LHCN-M2 (cell line): ENCODE results near the gene C20orf204. TPM values are rescaled to one million over a fixed set of nuclear protein-coding genes. Genes with fewer than 3 reads are reported as not detected.

ENCODE experiments used
- DNase-seq: peaks from one replicate; pipeline ENCODE4 v3.0.0-alpha.2; 2012; ENCODE audit warnings: low read depth
- total RNA-seq: library from RNA; depleted of rRNA; stranded (reverse); fragments of >200 nt; gene quantifications from 2 replicates; pipeline ENCODE4 v1.2.3, GENCODE V29; 2014

The C20orf204 gene
- total RNA-seq, 1 experiment from 2014 or later = 0.17 TPM

DNA sequence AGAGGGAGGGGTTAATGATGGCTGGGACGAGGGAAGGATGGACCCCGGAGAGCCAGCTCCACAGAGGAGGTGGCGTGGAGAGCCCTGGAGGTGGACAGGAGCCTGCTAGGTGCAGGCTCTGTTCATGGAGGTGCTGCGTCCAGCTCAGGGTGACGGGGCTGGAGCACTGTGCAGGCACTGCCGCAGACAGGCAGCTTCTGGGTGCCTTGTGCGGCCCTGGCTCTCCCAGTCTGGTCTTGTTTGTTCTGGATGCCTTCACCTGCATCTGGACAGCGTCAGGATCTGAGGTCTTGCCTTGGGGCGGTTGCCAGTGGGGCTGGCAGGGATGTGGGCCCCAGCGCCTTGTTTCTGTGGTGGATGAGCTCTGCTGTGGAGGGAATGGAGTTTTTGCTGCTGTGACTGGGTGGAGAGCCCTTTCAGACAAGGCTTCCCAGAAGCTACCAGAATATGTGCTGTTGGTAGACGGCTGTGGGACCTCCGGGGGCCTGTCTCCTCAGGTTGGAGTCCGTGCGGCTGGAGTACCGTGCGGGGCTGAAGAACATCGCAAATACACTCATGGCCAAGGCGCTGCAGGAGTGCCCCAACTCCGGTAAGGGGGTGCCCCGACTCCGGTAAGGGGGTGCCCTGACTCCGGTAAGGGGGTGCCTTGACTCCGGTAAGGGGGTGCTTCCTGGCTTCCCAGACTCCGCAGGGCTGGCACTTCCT lies 7.8 kb upstream of the C20orf204 start:
- no peak for DNase-seq

DNA sequence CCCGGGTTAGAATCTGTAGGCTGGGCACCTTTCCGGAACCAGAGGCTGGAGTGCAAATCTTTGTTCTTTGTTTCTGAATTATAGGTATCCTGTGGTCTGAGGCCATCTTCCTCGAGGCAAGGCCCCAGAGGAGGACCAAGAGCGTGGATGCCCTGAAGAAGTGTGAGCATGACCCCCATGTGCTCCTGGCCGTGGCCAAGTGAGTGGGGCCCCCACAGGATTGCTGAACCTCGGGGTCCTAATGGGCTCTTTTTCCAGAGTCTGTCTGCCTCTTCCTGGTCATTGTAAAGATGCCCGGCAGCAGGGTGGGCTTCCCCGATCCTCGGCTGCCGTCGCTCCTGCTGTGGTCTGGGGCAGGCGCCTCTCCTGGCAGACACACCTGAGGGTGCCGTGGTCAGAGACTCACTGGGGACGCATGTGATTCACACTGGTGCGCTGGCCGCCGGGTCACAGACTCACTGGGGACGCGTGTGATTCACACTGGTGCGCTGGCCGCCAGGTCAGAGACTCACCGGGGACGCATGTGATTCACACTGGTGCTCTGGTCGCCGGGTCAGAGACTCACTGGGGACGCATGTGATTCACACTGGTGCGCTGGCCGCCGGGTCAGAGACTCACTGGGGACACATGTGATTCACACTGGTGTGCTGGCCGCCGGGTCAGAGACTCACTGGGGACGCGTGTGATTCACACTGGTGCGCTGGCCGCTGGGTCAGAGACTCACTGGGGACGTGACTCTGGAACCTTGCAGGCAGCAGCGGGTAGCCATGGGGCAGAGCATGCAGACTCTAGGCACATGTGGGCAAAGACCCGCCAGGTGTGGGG lies 6.5 kb upstream of the C20orf204 start:
- DNase-seq = no peak

DNA sequence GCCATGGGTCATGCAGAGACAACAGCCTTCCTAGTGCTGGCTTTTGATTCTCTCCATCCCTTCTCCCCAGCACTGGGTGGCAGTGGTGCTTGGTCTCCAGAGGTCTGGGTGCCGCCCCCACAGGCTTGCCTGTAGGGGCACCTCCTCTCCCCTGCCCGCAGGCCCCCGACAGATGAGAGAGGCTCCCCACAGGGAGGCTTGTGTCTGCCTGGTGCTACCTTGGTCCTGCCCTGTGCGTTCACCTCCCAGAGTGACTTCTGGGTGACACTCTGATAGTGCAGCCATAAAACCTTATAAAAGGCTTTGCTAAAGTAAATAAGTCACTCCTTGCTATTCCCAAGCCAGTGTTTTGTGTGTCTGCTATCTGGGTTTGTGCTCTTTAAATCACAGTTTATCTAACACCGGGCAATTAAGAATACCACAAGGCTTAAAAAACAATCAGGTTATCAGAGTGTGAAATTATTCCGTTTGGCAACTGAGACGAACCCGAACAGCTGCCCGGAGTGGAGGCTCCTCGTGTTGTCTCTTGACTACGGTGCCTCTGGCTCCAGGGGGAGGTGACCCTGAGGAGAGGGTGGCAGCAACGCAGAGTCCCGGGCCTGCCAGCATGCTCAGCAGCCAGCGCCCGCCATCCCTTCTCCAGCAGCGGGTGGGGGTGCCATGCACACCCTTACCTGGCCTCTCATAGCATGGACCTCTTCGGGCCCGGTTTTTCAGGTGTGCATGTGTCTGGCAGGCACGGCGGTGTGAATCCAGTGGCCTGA lies 5.4 kb upstream of the C20orf204 start:
- DNase-seq = no peak

DNA sequence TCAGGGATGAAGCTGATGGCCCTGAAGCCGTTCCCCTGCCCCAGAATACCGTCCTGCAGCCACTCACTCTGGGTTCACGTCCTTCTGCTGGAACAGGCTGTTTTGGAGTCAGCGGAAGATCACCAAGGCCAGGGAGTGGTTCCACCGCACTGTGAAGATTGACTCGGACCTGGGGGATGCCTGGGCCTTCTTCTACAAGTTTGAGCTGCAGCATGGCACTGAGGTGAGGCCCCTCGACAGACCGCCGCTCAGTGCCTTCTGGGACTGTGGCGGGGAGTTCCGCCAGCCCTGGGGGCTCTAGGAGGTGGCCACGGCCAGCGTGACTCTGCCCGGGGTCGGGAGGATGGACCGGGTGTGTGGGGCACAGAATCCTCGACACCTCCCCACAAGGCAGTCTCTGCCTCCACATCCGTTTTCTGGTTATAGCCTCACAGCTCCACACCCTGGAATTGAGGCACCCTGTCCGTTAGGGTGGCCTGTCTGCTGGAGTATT lies 4.1 kb upstream of the C20orf204 start:
- DNase-seq = no peak

DNA sequence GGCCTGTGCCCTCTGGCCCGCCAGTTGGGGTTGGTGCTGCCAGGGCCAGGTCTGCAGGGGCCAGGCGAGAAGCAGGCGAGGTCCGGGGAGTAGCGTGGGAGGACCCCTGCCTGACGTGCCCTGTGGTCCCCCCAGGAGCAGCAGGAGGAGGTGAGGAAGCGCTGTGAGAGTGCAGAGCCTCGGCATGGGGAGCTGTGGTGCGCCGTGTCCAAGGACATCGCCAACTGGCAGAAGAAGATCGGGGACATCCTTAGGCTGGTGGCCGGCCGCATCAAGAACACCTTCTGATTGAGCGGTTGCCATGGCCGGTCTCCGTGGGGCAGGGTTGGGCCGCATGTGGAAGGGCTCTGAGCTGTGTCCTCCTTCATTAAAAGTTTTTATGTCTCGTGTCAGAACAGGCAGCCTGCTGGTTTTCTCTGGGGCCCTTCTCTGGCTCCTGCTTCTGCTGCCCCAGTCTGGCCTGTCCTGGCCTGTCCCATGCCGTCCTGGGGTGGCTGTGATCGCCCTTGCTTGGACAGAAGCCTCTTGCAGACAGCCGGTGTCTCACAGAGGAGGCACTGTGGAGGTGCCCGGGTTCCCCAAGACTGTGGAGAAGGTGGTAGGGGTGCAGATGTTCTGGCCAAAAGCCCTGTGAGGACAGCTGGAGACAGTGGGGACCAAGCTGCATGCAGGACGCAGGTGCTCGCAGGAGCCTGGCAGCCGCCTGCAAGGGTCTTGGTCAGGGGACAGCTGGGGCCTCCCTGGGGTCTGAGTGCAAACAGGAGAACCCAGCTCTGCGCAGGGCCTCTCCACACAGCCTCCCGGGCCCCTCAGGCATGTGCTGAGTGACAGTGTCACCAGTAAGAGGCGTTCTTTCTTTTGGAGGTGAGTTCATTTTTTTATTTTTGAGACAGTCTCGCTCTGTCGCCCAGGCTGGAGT lies 3.0 kb upstream of the C20orf204 start:
- DNase-seq = no peak

DNA sequence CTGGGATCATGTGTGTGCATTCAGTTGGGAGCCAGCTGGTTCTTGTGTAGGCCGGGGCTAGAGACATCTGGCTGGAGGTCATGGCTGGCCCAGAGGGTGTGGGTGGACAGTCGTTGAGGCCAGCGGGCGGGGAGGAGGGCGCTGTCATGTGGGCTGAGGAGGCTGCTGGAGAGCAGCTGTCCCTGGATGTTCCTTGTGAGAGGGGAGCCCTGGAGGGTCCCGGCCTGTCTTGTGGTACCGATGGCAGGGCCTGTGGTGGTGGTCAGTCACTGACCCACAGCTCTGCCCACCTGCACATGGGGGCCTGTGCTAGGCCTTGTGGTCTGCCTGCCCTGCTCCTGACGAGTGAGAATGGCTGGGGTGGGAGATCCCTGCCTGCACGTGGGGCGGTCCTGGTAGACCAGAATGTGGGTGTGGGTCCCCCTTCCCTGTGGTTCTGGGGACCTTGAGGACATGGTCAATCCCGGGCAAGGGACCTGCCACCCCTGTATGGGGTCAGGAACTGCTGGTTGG lies 1.9 kb upstream of the C20orf204 start:
- DNase-seq = no peak

DNA sequence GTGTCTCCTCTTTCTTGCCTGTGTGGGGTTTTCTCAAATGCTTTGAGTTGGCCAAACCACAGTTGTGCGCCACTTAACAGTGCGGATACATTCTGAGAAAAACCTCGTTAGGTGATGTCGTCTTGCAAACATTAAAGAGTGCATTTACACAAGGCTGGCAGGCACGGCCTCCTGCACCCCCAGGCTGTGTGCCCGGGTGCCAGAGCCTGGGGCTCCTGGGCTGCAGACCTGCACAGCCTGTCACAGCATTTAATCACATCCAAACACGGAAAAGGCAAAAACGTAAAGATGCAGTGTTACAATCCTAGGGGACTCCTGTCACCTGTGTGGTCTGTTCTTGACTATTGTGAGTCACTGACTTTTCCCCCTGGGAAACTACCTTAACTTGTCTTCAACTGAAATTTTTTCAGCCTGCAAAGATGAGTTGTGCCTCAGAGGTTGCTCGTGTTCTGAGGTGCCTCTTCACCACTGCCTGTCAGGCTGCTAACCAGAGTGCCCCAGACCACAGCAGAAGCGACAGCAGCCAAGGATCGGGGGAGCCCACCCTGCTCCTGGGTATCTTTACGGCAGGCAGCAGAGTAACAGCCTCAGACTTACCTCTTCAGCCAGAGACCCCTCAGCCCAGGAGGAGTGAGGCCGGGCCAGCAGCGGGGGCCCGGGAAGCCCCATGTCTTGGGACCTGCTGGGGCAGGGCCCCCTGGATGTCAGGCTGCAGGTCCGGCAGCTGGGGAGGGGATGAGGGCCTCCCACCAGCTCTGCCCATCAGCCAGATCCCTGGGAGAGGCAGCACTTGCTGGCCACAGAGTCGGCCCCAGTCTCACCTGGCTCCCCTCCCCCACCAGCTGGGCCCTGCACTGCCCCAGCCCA lies 683 bp upstream of the C20orf204 start:
- DNase-seq = no peak

DNA sequence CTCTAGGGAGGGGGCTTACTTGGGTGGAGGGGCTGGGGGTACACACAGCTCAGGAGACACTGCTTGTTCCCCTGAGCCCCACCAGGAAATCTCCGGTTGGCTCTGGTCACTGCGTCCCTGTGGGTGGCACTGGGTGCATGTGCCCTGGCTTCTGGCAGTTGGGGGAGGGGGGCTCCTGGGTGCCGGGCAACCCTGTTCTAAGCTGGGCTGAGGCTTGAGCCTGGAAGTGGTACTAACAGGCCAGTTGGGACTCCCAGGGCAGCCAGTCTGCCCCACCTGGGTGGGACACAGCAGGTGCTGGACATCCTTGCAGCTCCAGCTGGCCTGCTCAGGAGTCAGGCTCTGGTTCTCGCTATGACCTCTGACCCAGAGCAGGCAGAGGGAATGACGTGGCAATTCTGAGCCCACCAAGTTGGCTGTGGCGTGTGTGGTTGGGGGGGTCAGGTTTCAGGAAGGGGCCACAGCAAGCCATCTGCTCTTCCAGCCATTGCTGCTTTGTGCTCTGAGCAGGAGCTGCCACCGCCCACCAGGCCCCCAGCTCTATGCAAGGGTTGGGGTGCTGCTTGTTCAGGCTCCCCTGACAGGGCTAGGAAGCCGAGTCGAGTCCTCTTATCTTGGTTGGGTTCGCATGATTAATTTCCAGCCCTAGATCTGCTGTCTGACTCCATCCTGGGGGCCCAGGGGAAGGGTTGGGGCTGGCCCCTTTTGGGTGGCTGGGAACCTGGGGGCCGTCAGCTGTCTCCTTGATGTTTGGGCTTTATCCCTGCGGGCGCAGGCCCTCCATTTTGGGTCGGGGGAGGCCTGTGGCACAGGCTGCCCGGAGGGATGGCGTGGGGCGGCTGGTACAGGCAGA lies 590 bp downstream of the C20orf204 start:
- DNase-seq = peak; percentile 44

DNA sequence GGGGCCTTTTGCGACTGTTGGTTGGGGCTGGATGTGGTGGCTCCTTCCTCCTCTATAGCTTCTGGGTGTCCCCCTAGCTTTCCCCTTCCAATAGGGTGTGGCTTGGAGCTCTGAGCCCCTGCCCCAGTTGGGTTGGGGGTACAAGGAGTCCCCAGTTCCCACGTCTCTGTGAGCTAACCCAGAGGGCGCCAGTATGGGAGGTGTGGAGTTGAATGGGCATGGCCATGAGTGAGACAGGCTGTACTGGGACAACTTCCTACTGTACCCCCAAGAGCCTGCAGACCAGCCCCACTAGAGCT lies 1.2 kb downstream of the C20orf204 start:
- DNase-seq = no peak

DNA sequence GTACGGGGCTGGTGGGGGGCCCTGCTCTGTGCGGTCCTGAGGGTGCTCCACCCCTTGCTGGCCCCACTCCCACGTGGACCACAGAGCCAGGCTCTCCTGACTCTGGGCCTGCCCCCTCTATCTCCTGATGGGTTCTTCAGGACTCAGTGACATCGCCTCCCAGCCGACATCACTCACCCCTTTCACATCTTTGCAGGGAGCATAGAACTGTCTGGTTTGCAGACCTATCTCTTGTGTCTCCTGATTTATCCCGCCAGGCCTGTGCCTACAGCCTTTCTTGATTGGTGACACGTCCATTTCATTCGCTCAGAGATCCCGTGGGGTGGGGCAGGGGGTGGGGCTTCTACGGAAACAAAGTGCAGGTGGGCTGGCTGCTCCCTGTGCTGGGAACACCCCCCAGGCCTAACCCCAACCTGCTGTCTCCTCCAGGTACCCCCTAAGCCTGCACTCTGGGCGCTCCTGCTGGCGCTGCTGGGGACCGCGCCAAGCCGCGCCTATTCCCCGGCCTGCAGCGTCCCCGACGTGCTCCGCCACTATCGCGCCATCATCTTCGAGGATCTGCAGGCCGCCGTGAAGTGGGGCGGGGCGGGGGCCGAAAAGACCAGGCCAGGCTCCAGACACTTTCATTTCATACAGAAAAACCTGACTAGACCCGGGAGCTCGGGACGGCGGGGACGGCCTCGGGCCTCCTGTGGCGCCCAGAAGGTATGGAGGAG lies 1.7 kb downstream of the C20orf204 start:
- DNase-seq = no peak

DNA sequence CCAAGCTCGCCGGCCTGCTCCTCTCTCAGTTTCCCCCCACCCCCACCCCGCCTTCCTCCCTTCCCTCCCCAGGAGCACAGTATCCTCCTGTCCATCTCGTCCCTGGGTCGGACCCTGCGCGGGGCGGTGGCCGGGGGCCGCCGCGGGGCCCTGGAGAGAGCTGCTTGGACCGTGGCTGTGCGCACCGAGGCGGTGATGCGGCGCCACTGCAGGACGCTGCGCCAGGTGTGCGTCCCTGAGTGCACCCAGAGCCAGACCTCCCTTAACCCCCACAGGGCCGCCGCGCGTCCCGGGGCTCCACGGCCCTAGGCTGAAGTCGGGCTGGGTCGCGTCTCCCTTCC lies 2.2 kb downstream of the C20orf204 start:
- no peak for DNase-seq

DNA sequence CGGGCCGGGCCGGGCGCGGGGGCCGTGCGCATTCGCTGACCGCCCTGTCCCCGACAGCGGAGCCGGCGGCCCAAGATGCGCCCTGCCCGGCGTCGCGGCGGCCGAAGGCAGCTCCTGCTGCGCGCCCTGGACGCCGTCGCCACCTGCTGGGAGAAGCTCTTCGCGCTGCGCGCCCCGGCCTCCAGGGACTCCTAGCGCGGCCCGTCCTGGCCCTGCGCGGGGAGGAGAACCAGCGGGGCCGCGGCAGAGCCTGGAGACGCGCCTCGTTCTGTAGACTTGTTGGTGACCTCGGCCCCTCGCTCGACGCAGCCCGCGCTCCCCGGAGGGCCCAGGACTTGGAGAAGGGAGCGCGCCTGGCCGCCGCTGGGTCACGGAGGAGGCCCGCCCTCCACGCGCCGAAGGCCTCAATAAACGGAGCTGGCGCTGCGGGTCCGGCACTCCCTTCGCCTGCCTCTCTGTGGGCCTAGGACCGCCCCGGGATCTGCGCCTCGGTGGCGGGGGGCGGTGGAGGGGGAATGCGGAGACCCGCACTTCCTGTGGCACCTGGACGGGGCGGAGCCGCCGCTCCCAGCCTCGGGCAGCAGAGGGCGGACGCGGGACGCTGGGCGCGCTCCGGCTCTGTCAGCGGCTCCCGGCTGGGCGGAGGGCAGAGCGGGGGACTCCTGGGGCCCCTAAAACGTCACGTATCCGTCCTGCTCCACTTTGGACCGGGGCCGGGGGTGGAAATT lies 2.7 kb downstream of the C20orf204 start:
- peak; percentile 28 for DNase-seq

DNA sequence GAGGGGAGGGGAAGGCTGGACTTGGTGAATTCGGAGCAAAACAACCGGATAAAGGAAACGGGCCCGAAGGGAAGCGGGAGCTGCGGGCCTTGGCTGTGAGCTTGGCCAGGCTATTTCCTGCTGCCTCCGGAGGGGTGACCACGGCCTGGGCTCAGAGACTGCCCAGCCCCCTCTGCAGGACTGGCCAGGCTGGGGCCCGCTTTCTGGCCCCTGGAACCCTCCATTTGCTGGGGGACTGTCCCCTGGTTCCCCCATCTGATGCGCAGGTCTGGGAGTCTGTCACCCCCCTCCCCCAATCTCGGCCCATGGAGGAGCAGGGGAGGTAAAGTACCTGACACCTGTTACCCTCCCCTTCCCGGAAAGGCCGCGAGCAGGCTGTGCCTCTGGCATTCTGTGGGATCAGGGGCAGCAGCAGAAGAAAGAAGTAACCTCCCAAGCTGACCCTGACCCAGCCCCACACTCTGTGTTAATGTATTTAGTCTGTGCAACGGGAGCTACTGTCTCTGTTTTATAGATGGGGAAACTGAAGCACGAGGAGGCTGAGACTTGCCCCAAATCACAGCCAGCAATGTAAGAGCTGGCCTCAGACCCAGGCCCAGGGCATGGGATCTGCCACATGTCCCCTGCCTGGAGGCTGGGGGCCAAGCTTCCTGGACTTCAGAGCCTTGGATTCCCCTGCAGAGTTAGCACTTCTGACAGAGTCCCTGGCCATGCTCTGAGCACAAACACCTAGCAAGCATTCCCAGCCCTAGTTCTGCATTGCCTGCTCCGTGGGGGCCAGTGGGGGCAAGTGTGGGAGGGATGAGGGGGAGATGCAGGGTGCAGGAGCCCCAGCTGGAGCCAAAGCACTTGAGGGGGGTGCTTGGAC lies 3.5 kb downstream of the C20orf204 start:
- DNase-seq = no peak

DNA sequence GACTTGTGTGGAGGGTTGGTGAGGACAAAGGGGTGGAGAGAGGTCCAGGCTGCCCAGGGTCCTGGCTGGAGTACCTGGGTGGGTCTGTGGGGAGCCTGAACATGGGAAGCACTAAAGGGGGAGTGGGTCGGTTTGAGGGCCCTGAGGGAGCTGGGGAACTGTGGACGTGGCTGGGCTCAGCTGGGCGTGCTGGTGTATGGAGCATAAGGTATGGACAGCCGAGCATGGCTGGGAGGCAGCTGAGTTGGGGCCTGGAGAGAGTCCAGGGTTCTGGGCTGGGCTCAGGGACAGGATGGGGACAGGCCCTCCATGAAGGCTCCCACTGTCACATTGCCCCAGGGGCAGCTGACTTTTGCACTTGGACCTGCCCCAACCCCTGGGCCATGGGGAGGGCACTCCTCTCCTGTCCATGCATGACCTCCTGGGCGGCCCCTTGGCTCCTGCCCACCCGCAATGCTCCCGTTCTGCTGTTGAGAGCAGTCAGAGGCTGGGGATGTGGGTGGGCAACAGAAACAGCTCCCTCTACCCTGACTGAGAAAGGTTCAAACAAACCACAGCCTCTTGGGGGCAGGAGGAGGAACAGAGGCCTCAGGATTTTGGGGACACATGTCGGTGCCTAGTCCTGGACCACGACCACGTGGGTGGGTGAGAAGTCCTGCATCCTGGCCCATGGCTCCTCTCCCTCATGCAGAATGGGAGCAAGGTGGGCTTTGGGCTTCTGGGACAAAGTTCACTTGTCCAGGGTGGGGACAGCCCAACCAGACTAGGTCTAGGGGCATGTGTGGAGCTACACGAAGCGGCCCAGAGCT lies 4.5 kb downstream of the C20orf204 start:
- no peak for DNase-seq

DNA sequence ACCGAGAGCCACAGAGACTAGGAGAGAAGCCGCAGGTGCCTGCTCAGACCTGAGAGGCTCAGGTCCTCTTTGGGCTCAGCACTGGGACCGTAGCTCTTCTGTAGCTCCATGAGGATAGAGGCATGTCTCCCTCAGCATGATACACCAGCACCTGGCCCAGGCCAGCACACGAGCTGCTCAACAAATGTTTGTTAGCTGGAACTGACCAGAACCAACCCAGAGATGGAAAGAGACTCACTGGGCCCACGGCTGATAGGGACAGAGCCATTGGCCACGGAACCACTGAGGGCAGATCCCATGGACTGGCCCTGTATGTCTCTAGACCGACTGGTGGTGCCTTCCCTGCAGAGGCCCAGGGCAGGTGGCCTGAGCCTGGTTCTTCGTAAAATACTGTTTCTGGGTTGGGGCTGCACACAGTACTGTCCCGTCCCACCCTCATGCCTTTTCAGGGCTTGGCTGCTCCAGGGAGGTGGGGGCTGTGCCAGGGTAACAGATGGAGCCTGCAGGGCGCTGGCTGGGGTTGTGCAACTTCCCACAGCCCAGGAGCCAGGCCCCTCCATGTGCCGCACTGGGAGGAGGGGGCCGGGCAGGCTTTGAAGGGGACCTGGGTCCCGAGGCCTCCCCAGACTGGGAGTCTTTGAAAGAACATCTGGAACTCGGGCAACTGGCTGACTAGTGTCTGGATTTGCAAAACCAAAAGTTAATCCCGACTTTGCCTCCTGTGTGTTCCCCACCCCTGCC lies 5.2 kb downstream of the C20orf204 start:
- DNase-seq = no peak

DNA sequence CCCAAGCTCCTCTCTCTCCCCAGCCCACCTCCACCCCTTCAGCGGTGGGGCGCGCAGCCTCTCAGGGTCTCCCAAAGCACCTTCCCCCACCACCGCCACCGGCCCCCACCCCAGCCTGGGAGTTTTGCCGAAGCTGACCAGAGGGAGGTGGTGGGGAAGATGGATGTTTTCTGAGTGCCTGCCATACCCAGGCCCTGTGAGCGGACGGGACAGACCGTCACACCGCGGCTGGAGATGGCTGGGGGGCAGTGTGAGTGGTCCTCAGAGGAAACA lies 5.7 kb downstream of the C20orf204 start:
- no peak for DNase-seq
